Non-pigmented ciliary epithelial cell (primary cell): ENCODE measurements around the gene HES6.
A peak's percentile ranks its signal among the peaks of the same experiment; 100 is the strongest.
"Not testable (repeated sequence)": the region's sequence is repeated elsewhere in the genome, so short reads cannot be mapped to it uniquely, and the experiment has no call there.

Experiments
- DNase-seq: peaks from one replicate; pipeline ENCODE4 v3.0.0-alpha.2; 2010; ENCODE audit warnings: low read depth

Gene HES6

DNA sequence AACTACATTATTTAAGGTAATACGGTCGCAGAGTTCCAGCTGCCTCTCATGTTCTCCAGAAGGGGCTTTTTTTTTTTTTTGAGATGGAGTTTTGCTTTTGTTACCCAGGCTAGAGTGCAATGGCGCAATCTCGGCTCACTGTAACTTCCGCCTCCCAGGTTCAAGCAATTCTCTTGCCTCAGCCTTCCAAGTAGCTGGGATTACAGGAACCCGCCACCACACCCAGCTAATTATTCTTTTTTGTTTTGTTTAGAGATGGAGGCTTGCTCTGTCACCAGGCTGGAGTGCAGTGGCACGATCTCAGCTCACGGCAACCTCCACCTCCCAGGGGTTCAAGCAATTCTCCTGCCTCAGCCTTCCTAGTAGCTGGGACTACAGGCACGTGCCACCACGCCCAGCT, 33.6 kb upstream of the HES6 start:
- not testable (repeated sequence) for DNase-seq

- no peak for DNase-seq
These were observed 32.3 kb upstream of the HES6 start for GRCh38 chr2:238272156-238272555.

DNA sequence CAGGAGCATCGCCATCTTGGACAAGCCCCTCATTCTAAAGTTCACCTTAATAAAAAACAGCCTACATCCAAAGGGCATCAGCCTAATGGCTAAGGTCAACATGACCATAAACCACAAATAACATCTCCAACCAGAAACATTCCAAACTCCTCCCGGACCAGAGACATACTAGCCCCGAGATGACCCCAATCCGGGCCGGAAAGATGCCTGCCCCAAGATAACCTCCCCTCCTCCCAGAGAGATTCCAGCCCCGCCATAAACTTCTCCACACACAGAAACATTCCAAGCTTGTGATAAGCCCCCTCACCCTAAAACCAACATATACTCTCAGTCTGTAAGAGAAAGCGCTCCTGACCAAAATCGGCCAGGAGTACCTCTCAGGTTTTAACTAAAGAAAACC, 31.8 kb upstream of the HES6 start:
- DNase-seq: not testable (repeated sequence)

DNA sequence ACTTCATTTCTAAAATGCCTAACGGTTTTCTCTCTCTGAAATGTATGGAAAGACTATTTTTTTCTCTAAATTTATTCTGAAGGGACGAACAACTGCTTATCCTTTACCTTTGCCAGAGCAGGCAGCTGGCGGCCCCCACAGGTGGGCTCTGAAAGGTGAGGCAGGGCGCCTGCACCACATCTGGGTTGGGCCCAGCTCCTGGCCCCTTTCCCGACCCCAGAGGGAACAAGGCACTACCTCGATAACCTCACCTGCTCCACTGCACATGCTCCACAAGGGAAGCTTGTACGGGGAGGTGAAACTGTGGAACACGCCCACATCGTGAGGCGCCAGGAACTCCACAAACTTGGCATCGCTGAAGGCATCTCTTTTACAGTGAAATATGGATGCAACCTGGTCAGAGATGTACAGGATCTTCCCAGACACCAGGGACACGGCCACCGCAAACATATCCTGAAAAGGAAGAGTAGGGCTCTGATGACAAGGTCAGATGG, 31.3 kb upstream of the HES6 start:
- DNase-seq: no peak

DNA sequence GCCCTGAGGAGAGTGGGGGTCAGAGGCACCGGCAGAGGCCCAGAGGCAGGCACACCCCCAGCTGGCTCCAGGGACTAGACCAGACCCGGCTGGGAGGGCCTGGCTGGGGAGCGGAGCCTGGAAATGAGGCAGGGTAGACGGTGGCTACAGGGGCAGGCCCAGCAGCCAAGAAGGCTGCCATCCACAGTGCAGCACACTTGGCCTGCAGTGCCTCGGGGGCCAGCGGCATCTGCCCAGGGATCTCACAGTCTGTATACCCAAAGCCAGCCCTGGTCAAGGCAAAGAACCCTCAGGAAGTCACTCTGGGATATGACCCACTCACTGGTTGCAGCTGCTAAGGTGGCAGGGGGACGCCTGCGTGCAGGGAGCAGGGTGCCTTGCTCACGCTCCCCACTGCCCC, 30.8 kb upstream of the HES6 start:
- DNase-seq: no peak

GRCh38 chr2:238269741-238270140, 29.9 kb upstream of the HES6 start:
- no peak for DNase-seq

DNA sequence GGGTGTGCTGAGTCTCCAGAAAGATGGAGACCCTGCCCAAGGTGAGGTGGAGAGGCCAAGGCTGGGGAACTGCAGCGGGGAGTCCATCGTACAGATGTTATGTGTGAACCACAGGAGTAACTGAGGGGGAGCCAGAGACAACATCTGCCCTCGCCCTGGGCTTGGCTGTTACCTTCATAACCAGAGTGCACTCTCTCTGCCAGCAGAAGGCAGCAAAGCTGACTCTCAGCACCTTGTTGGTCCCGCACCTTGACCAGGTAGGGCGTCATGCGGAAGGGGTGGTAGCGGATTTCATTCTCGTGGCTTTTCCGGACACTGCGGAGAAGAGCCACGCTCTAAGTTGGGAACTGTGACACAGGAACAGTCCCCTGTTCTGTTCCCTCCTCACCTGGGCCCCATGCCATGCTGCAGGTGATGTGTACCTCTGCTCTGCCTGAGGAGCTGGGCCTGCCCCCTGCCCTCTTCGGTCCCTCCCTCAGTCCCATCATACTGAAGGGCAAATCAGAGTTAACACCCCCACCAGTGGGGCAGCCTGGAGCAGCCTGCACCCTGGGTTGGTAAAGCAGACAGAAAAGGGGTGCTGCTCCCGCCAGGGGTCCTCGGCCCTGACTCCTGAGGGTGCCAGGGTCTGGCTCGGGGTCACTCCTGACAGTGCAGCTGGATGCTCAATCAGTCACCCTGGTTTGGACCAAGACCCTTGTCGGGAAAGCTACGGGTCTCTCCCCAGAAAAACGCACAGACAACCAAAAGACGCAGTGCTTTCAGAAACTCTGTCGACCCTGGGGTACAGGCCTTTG, 28.2 kb upstream of the HES6 start:
- DNase-seq: no peak

GRCh38 chr2:238267341-238267710, 27.5 kb upstream of the HES6 start:
- no peak for DNase-seq

DNA sequence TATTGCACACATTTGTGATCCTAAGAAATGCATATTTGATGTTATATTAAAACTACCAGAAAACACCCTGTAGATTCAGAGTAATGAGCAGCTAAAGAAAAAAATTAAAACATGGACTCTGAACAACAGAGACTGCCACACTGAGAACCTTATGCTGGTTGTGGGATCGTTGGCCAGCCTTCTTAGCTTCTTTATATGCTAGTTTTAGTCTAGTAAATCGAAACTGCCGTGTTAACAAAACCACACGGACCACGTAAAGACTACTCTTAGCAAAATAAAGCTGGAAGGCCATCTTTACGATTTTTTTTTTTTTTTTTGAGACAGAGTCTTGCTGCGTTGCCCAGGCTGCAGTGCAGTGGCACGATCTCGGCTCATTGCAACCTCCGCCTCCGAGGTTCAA, 25.8 kb upstream of the HES6 start:
- no peak for DNase-seq

GRCh38 chr2:238264072-238264460, 24.2 kb upstream of the HES6 start:
- no peak for DNase-seq

DNA sequence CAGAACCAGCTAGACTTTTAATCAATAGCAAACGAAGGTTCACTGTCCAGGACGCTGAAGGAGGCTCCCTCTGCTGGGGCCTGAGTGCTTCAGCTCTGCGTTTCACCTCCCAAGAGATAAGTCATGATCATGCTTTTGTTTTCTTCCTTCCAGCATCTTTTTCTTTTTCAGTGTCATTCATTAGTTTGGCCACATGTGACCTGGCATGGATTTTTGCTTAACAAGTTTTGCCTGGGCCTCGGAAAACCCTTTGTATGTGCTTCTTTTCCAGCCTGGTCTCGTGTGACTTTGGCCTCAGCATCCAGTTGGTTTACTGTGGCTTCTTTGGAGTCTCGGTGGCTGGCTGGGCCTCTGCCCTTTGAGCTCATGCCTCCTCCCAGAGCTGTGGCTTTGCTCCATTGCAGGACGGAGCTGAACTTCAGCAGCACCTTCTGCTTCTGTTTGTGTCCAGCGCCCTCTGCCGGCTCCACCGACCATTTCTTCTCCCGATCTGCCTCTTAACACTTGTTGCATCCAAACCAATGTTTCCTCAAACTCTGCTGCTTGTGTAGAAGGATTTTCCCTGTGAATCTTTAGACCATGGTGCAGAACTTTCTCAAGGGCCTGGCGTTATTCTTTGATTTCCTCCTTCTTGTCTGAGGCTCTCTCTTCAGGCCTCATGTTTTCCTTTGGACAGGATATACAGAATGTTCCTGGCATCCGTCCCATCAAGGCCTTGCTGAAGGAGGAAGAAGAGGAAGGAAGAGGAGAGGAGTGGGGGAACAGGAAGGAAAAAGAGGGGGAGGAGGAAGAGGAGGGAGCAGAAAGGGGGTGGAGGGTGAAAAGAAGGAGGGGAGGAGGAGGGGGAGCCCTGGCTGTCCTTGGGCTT, 23.6 kb upstream of the HES6 start:
- peak; percentile 63 for DNase-seq

- DNase-seq: no peak
These were observed 22.8 kb upstream of the HES6 start for GRCh38 chr2:238262496-238263122.

DNA sequence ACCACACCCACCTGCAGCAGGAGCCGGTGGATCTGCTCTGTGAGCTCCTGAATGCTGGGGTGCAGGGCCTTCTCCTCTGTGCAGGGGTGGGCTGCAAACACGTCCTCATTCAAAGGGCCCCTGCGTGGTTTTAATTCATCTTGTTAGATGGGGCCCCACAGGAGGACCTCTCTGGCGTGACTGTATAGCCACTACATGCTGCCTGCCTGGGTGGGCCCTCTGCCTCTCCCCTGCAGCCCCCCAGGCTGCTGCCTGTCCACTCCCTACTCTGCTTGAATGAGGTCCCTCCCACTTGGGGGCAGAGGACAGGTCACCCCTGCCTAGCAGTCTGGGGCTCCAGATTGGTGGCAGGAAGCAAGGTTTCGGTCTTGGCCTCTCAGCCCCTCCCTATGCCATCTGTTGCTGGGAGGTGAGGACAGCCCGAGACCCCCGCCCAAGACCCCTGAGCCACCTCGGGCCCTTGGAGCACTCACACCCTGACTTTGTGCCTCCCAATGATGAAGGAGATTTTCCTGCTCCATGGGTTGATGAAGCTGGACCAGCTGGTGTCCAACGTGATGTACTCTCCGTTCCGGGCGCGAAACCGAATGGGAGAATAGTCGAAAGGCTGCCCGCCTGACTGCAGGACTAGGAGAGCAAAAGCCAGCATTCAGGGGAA, 22.0 kb upstream of the HES6 start:
- no peak for DNase-seq

DNA sequence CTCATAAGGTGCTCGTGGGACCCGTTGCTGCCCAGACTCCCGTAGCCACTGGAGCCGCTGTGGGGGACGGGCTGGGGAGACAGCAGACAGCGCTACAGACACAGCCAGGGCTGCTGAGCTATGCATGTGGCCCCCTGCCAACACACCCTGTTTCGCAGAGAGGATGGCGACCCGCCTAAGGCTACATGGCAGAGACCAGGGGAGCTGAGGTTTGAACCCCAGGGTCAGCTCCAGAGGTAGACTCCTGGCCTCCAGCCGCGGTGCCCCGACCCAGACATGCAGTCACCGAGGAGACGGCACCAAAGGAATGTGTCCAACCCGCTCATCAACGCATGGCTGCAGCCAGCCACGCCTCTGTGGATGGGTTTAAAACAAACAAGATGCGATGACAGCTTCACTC, 21.0 kb upstream of the HES6 start:
- DNase-seq: no peak

DNA sequence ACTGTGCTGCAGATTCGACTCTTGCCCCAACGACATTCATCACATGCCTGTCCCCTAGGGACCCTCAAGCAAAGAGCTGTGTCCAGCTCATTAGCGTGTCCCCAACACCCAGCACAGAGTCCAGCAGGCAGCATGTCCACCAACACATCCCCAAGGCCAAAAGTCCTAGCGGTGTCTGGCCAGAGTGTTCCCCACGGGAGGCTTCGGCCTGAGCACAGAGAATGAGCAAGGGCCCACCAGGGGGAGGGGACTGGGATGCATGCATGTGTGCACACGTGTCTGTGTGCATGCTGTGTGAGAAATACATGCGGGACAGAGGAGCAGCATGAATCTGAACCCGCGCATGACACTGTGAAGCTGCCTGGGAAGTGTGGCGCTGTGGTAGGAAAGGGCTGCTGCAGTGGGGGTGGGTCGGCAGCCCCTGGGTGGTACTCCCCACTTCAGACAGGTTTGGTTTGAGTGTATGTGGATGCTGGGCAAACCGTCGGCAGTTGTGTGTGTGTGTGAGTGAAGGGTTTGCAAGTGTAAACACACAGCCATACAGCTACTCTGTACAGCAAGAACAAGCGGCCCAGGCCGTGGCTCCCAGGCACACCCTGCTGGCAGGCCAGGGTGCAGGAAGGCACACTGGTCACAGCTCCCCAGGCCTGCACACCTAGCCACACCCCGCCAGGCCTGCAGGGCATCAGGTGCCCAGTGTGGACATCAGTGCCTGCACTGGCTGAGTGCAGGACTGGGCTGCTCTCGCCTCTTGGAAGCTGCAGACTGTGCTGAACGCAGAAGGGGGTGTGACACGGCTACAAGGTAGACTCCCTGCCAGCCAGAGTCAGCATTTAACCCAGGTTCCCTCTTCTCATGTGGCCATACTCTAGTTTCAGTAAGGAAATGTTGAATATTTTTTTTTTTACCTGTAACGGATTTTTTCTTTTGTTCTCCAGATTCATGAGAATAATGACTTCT, 19.5 kb upstream of the HES6 start:
- DNase-seq: no peak

GRCh38 chr2:238257786-238258700, 18.2 kb upstream of the HES6 start:
- DNase-seq: no peak

DNA sequence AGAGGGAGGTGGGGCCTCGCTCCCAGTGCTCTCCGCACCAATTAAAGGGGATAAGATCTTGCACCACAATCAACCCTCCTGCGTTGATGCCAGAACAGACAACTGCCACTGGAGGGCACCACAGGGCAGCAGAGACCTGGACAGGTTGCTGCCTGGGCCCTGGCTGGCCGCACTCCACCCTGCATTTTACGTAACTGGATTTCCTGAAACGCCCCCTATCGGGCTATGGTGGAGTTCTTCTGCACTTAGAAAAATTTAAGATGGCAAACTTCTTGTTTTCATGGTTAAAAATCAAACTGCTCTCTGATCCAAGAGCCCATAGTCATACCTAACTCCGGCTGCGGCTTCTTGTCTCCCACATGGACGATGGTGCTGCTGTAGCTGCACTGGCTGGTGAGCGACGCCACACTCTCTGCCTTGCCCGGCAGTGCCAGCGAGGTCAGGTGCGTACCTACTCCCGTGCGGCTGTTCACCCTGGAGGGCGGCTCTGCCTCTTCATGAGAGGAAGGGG, 16.8 kb upstream of the HES6 start:
- no peak for DNase-seq

- no peak for DNase-seq
These were observed 16.3 kb upstream of the HES6 start for GRCh38 chr2:238256111-238256510.

DNA sequence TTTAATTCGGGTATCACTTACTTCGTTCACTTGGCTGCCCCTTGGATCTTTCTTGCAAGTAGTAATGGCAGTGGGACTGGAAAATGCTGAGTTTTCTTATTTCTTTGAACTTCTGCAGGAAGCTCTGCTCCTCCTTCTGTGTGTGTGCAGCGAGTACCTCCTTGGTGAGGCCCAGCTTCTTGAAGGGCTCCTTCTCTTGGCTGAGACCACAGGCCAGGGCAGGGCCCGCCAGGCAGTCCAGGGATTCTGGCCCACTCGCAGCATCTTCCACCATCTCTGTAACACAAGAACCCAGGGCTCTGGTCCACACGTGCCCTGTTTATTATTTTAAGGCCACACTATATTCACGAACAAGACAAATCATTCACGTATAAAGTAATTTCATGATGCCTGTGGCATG, 15.8 kb upstream of the HES6 start:
- DNase-seq: no peak

GRCh38 chr2:238255151-238255551, 15.3 kb upstream of the HES6 start:
- no peak for DNase-seq
